NCI-H226 (cell line): Measurements from ENCODE around the gene ZNF276.

ENCODE experiments used
- DNase-seq: peaks from one replicate; pipeline ENCODE4 v3.0.0-alpha.2; 2015

Gene ZNF276

DNA sequence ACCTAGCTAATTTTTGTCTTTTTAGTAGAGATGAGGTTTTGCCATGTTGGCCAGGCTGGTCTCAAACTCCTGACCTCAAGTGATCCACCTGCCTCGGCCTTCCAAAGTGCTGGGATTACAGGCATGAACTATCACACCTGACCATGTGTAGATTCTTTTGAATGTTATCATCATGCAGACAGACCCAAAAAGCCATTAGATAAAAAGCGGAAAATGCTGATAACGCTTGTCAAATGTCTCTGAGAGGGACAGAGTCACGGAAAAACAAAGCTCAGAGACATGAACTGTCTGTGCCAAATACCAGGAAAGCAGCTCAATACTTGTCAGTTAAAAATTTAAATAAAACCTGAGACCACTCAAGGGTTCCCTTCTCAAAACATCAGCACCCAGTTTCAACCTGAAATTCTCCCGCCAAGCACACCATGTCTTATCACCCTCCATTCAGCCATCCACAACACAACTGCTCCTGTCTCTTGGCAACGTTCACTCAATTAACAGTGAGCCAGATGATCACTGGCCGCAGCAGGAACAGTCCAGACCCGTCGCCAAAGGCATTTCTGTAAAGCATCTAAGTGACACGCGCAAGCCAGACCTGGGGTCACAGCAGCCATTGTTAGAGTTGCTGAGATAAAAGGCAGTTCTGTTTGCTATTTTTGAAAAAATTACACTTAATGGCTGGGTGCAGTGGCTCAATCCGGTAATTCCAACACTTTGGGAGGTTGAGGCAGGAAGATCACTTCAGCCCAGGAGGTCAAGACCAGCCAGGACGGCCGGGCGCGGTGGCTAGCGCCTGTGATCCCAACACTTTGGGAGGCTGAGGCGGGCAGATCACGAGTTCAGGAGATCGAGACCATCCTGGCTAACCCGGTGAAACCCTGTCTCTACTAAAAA is 65.4 kb downstream of the ZNF276 start:
- no peak for DNase-seq

DNA sequence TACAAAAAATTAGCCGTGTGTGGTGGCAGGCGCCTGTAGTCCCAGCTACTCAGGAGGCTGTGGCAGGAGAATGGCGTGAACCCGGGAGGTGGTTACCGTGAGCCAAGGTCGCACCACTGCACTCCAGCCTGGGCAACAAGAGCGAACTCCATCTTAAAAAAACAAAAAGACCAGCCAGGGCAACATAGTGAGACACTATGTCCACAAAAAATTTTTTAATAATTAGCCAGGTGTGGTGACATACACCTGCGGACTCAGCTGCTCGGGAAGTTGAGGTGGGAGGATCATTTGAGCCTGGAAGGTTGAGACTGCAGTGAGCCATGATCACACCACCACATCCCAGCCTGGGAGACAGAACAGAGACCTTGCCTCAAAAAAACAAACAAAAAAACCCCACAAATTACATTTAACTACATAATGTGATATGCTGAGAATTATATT is 66.0 kb downstream of the ZNF276 start:
- DNase-seq: no peak
